Esophagus muscularis mucosa (tissue), 4 donors: ENCODE measurements around the gene ZNF215.

Experiments used
- CTCF ChIP-seq, 3 experiments: fragments of 200-600 bp in 2 of 3; fragments of 450-650 bp in 1 of 3; sonication (generic) in 2 of 3; IDR thresholded peaks; one replicate each; pipeline ENCODE4 v1.5.1; 2017 to 2019; ENCODE audit warnings: antibody characterized with exemption in 3 of 3, mild to moderate bottlenecking in 2 of 3, moderate library complexity in 1 of 3
- EP300 ChIP-seq: sonication (generic); formaldehyde crosslinking; IDR thresholded peaks from one replicate; pipeline ENCODE4 v1.6.1; 2017; ENCODE audit warnings: antibody characterized with exemption
- POLR2A ChIP-seq: fragments of 450-650 bp; IDR thresholded peaks from one replicate; pipeline ENCODE4 v1.6.1; 2017; ENCODE audit warnings: antibody characterized with exemption, moderate library complexity, mild to moderate bottlenecking, low read depth
- POLR2AphosphoS5 ChIP-seq, 2 donors: sonication (generic); formaldehyde crosslinking; IDR thresholded peaks; one replicate each; pipeline ENCODE4 v1.6.1; 2017; ENCODE audit warnings: antibody characterized with exemption in 2 of 2

GRCh38 chr11:6962673-6963072 is 36.4 kb downstream of the ZNF215 start:
- no peak for TF ChIP-seq EP300
- TF ChIP-seq CTCF (IDR thresholded peaks at IDR 0.05): no peak
- TF ChIP-seq POLR2A: no peak
- TF ChIP-seq POLR2AphosphoS5 (IDR thresholded peaks at IDR 0.05): no peak
